Karpas-422 (cell line): ENCODE measurements around the gene RPUSD1. TPM values are rescaled to one million over a fixed set of nuclear protein-coding genes. Genes with fewer than 3 reads are reported as not detected.
A peak's percentile ranks its signal among the peaks of the same experiment; 100 is the strongest.

Source experiments
- DNase-seq: peaks from one replicate; pipeline ENCODE4 v3.0.0-alpha.2; 2015
- H2AFZ ChIP-seq: fragments of 200-600 bp; sonication (generic); 2 replicates; pipeline ENCODE4 v1.6.1; 2014; ENCODE audit warnings: antibody characterized with exemption, low read length, mixed read lengths
- H3K27ac ChIP-seq: fragments of 200-600 bp; sonication (generic); 2 replicates; pipeline ENCODE4 v1.5.1; 2014; ENCODE audit warnings: mild to moderate bottlenecking, low read length, moderate library complexity
- H3K27me3 ChIP-seq: fragments of 200-600 bp; sonication (generic); 2 replicates; pipeline ENCODE4 v1.6.1; 2014; ENCODE audit warnings: low read length, mixed read lengths
- H3K36me3 ChIP-seq: fragments of 200-600 bp; sonication (generic); 2 replicates; pipeline ENCODE4 v1.6.1; 2014; ENCODE audit warnings: low read length, mixed read lengths; ENCODE audit not compliant: insufficient read depth
- H3K4me1 ChIP-seq: fragments of 200-600 bp; sonication (generic); 2 replicates; pipeline ENCODE4 v1.6.1; 2014; ENCODE audit warnings: mild to moderate bottlenecking, low read length, mixed read lengths
- H3K4me2 ChIP-seq: fragments of 200-600 bp; sonication (generic); 2 replicates; pipeline ENCODE4 v1.6.1; 2014; ENCODE audit warnings: low read length, low read depth, mild to moderate bottlenecking; ENCODE audit not compliant: poor library complexity, severe bottlenecking
- H3K4me3 ChIP-seq: fragments of 200-600 bp; sonication (generic); 2 replicates; pipeline ENCODE4 v1.5.1; 2014; ENCODE audit warnings: mild to moderate bottlenecking, antibody characterized with exemption, low read length, mixed read lengths
- H3K79me2 ChIP-seq: fragments of 200-600 bp; sonication (generic); 2 replicates; pipeline ENCODE4 v1.6.1; 2014; ENCODE audit warnings: mild to moderate bottlenecking, low read length, mixed read lengths
- H3K9ac ChIP-seq: fragments of 200-600 bp; sonication (generic); 2 replicates; pipeline ENCODE4 v1.6.0; 2014; ENCODE audit warnings: low read length
- H3K9me2 ChIP-seq: fragments of 200-600 bp; sonication (generic), shearing (Covaris generic); replicated peaks from 2 replicates; pipeline ENCODE4 v1.6.0; 2014; ENCODE audit warnings: mild to moderate bottlenecking, low read length, moderate library complexity; ENCODE audit not compliant: insufficient read depth
- H3K9me3 ChIP-seq: fragments of 300-700, 200-600 bp; sonication (generic); 2 replicates; pipeline ENCODE4 v1.6.1; 2014; ENCODE audit warnings: low read length, mixed read lengths
- H4K20me1 ChIP-seq: fragments of 200-600 bp; sonication (generic); 2 replicates; pipeline ENCODE4 v1.6.1; 2014; ENCODE audit warnings: mild to moderate bottlenecking, antibody characterized with exemption, low read length, low read depth; ENCODE audit not compliant: insufficient read depth
- total RNA-seq: library from RNA; depleted of rRNA; stranded (reverse); fragments of >200 nt; shearing (Covaris generic); gene quantifications from 2 replicates; pipeline ENCODE4 v1.2.3, GENCODE V29; 2014; ENCODE audit warnings: low replicate concordance

Gene RPUSD1
- total RNA-seq, 1 experiment from 2014 or later: 26.6 TPM

- H3K9me2 ChIP-seq: no peaks in the 10 kb centered on the region
- H3K27ac ChIP-seq: no peak overlapping the region
- DNase-seq: peak; percentile 89
- no peak overlapping the region for H3K4me2 ChIP-seq
- H3K9ac ChIP-seq: no peak overlapping the region
- H3K4me3 ChIP-seq: no peak overlapping the region
- H3K36me3 ChIP-seq: peaks cover 5% of the 10 kb centered on the region
- H3K4me1 ChIP-seq: peaks cover 41% of the 10 kb centered on the region
- no peak overlapping the region for H2AFZ ChIP-seq
- H3K27me3 ChIP-seq: no peaks in the 10 kb centered on the region
- peaks cover 28% of the 10 kb centered on the region for H3K79me2 ChIP-seq
- H4K20me1 ChIP-seq: peaks cover 38% of the 10 kb centered on the region; the same call in 1 of the 2 replicates
- no peaks in the 10 kb centered on the region for H3K9me3 ChIP-seq
Observed at GRCh38 chr16:785563-786535, 2.3 kb downstream of the RPUSD1 start.

GRCh38 chr16:784431-784830 is 3.8 kb downstream of the RPUSD1 start:
- Histone ChIP-seq H3K4me3 (no peak overlapping the region), H4K20me1 (peaks cover 32% of the 10 kb centered on the region; the same call in 1 of the 2 replicates), H3K9ac (no peak overlapping the region), H3K27ac (no peak overlapping the region), H3K79me2 (peaks cover 21% of the 10 kb centered on the region), H3K9me3 (no peaks in the 10 kb centered on the region), H3K36me3 (peaks cover 5% of the 10 kb centered on the region; the same call in 1 of the 2 replicates), H3K9me2 (no peaks in the 10 kb centered on the region), H2AFZ (no peak overlapping the region), H3K4me2 (no peak overlapping the region), H3K27me3 (no peaks in the 10 kb centered on the region), H3K4me1 (peaks cover 34% of the 10 kb centered on the region)
- DNase-seq: no peak

- DNase-seq: peak; percentile 59
- H2AFZ ChIP-seq: no peak overlapping the region
- H3K9me2 ChIP-seq: no peaks in the 10 kb centered on the region
- H3K27ac ChIP-seq: no peak overlapping the region
- H3K4me3 ChIP-seq: no peak overlapping the region
- H3K9me3 ChIP-seq: no peaks in the 10 kb centered on the region
- H3K36me3 ChIP-seq: peaks cover 5% of the 10 kb centered on the region; the same call in 1 of the 2 replicates
- no peaks in the 10 kb centered on the region for H3K27me3 ChIP-seq
- peaks cover 13% of the 10 kb centered on the region for H3K79me2 ChIP-seq
- H3K4me2 ChIP-seq: peak overlapping the region; percentile 6
- no peak overlapping the region for H3K9ac ChIP-seq
- H3K4me1 ChIP-seq: peaks cover 30% of the 10 kb centered on the region
- peaks cover 31% of the 10 kb centered on the region; the same call in 1 of the 2 replicates for H4K20me1 ChIP-seq
Observed at GRCh38 chr16:783404-784161, 4.6 kb downstream of the RPUSD1 start.

GRCh38 chr16:782766-783403 is 5.3 kb downstream of the RPUSD1 start:
- Histone ChIP-seq H2AFZ (no peak overlapping the region), H3K36me3 (peaks cover 5% of the 10 kb centered on the region; the same call in 1 of the 2 replicates), H3K9ac (no peak overlapping the region), H3K4me2 (peak overlapping the region; percentile 6), H4K20me1 (peaks cover 30% of the 10 kb centered on the region; the same call in 1 of the 2 replicates), H3K27ac (no peak overlapping the region), H3K4me1 (peaks cover 30% of the 10 kb centered on the region), H3K9me2 (no peaks in the 10 kb centered on the region), H3K9me3 (no peaks in the 10 kb centered on the region), H3K4me3 (no peak overlapping the region), H3K79me2 (peaks cover 11% of the 10 kb centered on the region), H3K27me3 (no peaks in the 10 kb centered on the region)
- peak; percentile 69 for DNase-seq

GRCh38 chr16:782258-782657 is 5.9 kb downstream of the RPUSD1 start:
- no peaks in the 10 kb centered on the region for H3K27me3 ChIP-seq

GRCh38 chr16:781346-782010 is 6.7 kb downstream of the RPUSD1 start:
- no peaks in the 10 kb centered on the region for H3K9me3 ChIP-seq
- no peak overlapping the region for H3K27ac ChIP-seq
- H3K4me2 ChIP-seq: no peak overlapping the region
- peaks cover 19% of the 10 kb centered on the region for H3K4me1 ChIP-seq
- no peaks in the 10 kb centered on the region for H3K79me2 ChIP-seq
- H3K36me3 ChIP-seq: peaks cover 3% of the 10 kb centered on the region; the same call in 1 of the 2 replicates
- no peak for DNase-seq
- no peaks in the 10 kb centered on the region for H3K9me2 ChIP-seq
- no peak overlapping the region for H3K4me3 ChIP-seq
- H3K9ac ChIP-seq: no peak overlapping the region
- peaks cover 17% of the 10 kb centered on the region; the same call in 1 of the 2 replicates for H4K20me1 ChIP-seq
- no peaks in the 10 kb centered on the region for H3K27me3 ChIP-seq
- H2AFZ ChIP-seq: no peak overlapping the region

More at GRCh38 chr16:782258-782657, 5.9 kb downstream of the RPUSD1 start:
- Histone ChIP-seq H2AFZ (no peak overlapping the region), H3K27ac (no peak overlapping the region), H3K36me3 (peaks cover 5% of the 10 kb centered on the region; the same call in 1 of the 2 replicates), H3K4me3 (no peak overlapping the region), H3K4me1 (peaks cover 27% of the 10 kb centered on the region), H3K9me3 (no peaks in the 10 kb centered on the region), H3K9ac (no peak overlapping the region), H3K9me2 (no peaks in the 10 kb centered on the region), H3K4me2 (no peak overlapping the region), H3K79me2 (peaks cover 4% of the 10 kb centered on the region), H4K20me1 (peaks cover 23% of the 10 kb centered on the region; the same call in 1 of the 2 replicates)
- DNase-seq: no peak

DNA sequence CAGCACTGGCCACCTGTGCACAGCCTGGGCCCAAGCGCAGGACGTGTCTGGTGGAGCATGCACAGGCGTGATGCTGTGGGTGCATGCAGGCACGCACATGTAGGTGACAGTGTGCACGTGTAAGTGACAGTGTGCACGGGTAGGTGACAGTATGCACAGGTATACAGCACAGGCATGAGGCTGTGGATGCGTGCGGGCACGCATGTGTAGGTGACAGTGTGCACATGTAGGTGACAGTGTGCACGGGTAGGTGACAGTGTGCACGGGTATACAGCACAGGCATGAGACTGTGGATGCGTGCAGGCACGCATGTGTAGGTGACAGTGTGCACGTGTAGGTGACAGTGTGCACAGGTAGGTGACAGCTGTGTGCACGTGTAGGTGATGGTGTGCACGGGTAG is 7.9 kb downstream of the RPUSD1 start:
- no peak overlapping the region for H3K9ac ChIP-seq
- H3K27me3 ChIP-seq: no peaks in the 10 kb centered on the region

More for the DNA sequence above, 7.9 kb downstream of the RPUSD1 start:
- no peak overlapping the region for H2AFZ ChIP-seq
- peaks cover 17% of the 10 kb centered on the region for H3K4me1 ChIP-seq
- peaks cover 8% of the 10 kb centered on the region; the same call in 1 of the 2 replicates for H4K20me1 ChIP-seq
- H3K36me3 ChIP-seq: no peaks in the 10 kb centered on the region
- no peaks in the 10 kb centered on the region for H3K9me2 ChIP-seq
- no peaks in the 10 kb centered on the region for H3K9me3 ChIP-seq
- no peak overlapping the region for H3K27ac ChIP-seq
- H3K79me2 ChIP-seq: no peaks in the 10 kb centered on the region
- DNase-seq: no peak
- no peak overlapping the region for H3K4me2 ChIP-seq
- no peak overlapping the region for H3K4me3 ChIP-seq
